ENCODE results near the gene SUPT6H.

SUPT6H gene

DNA sequence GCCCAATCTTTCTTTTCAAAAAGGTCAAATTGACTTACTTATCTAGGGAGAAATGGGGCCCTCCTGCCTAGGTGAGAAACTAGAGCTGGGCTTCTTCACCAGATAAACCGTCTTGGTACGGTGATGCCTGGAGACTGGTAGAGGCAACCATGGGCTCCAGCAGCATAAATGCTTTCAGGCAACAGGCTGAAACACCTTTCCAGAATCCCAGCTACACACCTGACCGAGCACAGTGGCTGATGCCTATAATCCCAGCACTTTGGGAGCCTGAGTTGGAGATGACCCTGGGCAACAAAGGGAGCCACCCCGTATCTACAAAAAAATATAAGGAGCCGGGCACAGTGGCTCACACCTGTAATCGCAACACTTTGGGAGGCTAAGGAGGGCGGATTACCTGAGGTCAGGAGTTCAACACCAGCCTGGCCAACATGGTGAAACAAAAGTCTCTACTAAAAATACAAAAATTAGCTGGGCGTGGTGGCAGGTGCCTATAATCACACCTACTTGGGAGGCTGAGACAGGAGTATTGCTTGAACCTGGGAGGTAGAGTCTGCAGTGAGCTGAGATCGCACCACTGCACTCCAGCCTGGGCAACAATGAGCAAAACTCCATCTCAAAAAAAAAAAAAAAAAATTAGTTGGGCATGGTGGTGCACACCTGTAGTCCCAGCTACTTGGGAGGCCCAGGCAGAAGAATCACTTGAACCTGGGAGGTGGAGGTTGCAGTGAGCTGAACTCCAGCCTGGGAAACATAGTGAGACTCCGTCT, 89.8 kb downstream of the SUPT6H start:
- no peak for DNase-seq

Data from fibroblast of skin of scalp (primary cell).